Peyer's patch (tissue), 4 donors: ENCODE data around the gene AMBP.

Source experiments
- POLR2A ChIP-seq, 2 donors: fragments of 450-650 bp; IDR thresholded peaks; one replicate each; pipeline ENCODE4 v1.5.1; 2017; ENCODE audit warnings: antibody characterized with exemption in 2 of 2, mild to moderate bottlenecking in 2 of 2, moderate library complexity in 2 of 2
- TF ChIP-seq, protein P1 (sequence below), 6 experiments: fragments of 450-650 bp in 4 of 6; fragments of 200-600 bp in 2 of 6; sonication (generic) in 1 of 6; IDR thresholded peaks; one replicate each; pipeline ENCODE4 v1.5.1; 2017 to 2019; ENCODE audit warnings: antibody characterized with exemption in 6 of 6, mild to moderate bottlenecking in 3 of 6, moderate library complexity in 1 of 6

DNA sequence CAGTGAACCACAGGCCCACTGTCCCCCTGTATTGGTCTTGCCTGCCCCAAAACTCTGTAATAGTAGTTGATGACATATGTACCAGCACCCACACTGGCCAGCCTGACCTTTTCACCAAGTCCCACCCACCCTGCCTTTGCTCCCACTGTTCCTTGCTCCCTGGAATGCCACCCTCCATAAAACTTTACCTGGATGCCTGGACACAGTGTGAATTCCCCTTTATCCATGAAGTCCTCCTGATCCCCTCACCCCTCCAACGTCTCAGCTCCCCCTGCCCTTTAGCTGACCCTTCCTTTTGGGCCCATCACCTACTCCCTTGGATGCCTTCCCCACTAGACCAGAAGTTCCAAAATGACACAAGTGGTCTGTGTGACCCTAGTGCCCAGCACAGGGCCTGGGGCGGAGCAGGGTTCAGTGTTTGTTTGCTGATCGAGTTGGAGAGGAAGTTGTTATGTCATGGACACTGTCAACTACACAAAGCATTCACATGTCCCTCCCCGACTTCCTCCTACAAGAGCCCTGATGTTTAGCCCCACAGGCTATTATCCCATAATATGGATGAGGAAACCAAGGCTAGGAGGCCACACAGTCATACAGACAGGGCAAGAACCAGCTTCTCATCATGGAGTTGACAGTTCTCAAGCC is 16.1 kb downstream of the AMBP start:
- TF ChIP-seq, protein P1, sequence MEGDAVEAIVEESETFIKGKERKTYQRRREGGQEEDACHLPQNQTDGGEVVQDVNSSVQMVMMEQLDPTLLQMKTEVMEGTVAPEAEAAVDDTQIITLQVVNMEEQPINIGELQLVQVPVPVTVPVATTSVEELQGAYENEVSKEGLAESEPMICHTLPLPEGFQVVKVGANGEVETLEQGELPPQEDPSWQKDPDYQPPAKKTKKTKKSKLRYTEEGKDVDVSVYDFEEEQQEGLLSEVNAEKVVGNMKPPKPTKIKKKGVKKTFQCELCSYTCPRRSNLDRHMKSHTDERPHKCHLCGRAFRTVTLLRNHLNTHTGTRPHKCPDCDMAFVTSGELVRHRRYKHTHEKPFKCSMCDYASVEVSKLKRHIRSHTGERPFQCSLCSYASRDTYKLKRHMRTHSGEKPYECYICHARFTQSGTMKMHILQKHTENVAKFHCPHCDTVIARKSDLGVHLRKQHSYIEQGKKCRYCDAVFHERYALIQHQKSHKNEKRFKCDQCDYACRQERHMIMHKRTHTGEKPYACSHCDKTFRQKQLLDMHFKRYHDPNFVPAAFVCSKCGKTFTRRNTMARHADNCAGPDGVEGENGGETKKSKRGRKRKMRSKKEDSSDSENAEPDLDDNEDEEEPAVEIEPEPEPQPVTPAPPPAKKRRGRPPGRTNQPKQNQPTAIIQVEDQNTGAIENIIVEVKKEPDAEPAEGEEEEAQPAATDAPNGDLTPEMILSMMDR (IDR thresholded peaks at IDR 0.05), result no peak
- no peak for TF ChIP-seq POLR2A (IDR thresholded peaks at IDR 0.05)
